ENCODE data around the gene LHFPL2.

Gene LHFPL2

GRCh38 chr5:78515670-78516069 lies 132.9 kb downstream of the LHFPL2 start:
- DNase-seq: no peak

- DNase-seq: no peak
Measured at GRCh38 chr5:78514427-78515330, 133.9 kb downstream of the LHFPL2 start.

DNA sequence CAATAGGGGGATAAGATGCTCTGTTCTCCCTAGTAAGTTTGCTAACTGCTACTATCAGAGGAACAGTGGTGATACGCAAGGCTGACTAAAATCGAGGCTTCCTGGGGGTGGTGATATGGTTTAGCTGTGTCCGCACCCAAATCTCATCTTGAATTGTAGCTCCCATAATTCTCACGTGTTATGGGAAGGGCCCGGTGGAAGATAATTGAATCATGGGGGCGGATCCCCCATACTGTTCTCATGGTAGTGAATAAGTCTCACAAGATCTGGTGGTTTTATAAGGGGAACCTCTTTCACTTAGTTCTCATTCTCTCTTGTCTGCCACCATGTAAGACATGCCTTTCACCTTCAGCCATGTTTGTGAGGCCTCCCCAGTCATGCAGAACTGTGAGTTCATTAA lies 135.1 kb downstream of the LHFPL2 start:
- DNase-seq: no peak

- DNase-seq: no peak
Measured at GRCh38 chr5:78512435-78512834, 136.1 kb downstream of the LHFPL2 start.

DNA sequence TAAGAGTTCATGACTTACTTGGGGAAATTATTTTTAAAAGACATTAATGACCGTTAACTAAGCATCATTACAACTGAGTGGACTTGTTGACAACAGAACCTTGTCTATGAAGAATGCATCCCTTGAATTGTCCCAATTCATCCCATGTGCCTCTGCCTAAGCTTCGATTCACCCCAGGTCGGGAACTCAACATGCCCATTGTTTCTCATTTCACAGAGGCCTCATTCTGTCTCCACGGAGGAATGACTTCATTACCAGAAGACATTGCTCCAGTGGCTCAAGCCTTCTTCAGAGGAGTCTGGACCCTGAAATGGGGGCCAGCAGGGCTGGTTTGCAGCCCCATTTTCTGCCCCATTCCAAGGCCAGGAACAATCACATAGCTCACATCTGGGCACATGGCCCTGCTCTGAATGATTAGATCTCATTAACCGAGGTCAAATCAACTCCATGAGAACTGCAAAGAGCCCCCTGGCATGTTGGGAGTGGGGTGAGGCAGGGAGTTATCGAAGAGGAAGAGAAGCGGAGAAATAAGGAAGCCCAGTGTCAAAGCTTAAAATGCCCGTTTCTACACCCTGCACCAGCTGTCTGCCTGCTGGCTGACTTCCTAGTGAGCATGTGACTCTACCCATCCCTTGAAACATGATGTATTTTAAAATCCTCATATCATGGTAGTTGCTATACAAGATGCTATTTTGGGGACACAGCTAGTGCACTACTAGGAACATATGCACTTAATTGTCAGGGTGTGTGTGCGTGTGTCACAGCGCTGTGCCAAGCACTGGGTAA lies 137.3 kb downstream of the LHFPL2 start:
- no peak for DNase-seq

DNA sequence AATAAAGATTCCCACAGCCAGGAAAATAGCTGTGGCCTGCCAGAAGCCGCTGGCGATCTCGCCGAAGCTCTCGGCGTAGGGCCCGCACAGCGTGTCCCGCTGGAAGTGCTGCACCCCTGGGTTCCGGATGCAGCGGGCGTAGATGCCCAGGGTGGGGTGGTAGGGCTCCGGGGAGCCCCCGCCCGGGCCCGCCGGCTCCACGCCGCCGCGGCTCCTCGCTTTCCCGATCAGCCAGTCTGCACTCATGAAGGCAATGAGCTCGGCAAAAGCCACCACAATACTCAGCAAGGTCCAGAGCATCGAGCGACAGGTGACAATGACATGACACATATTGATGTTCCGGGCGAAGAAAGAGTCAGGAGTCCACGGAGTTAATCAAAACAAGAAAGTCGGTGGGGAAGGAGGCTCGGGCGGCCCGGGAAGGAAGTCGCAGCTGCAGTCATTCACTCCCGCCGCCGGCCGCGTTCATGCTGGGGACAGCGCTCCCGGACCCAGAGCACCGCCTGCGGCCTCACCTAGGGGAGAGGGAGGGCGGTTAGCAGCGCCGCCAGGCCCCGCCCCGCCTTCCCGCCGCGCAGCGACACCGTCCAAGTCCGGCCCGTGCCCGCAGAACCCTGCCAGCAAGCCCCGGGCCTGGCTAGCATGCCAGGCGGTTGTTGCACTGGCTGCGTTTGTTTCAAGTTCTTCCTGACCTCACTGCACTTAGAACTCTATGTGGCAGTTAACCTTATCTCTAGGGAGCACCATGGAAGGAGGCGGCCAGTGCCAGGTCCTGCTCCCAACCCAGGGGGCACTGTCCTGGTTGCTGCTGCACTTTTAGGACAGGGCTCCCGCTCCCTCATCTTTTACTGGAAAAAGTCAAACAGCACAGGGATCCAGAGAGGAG lies 138.4 kb downstream of the LHFPL2 start:
- DNase-seq: no peak

DNA sequence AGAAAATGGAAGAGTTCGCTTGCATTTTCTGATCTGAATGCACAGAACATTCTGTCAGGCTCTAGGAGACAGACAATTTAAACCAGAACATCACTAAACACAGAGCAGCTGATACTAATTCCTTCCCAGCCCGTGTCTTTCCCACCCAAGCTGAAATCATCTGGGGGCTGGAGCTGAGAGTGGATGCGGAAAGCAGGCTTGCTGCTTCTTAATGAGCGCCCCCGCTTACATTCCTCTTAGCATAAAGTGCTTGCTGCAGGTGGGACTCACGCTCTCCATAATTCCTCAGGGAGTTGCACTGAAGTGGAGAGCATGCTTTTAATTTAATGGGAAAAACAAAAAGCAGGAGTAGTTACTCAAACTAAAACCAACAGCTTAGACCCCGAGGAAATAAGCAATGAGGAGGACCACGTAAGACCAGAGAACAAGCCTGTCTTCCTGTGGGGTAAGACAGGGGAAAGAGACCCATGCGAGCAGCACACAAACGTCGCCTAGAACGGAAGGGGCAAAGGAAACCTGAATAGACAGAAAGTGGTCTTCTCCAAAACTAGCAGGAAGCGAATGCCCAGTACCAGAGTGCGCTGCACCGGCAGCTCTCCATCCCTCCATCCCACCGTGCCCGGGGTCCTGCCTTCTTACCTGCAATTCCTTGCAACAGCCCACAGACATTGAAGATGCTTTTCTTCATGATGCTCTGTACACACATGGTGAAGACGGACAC lies 139.3 kb downstream of the LHFPL2 start:
- DNase-seq: no peak

GRCh38 chr5:78508186-78508765 lies 140.3 kb downstream of the LHFPL2 start:
- DNase-seq: no peak

- no peak for DNase-seq
Measured at GRCh38 chr5:78507531-78507930, 141.0 kb downstream of the LHFPL2 start.

DNA sequence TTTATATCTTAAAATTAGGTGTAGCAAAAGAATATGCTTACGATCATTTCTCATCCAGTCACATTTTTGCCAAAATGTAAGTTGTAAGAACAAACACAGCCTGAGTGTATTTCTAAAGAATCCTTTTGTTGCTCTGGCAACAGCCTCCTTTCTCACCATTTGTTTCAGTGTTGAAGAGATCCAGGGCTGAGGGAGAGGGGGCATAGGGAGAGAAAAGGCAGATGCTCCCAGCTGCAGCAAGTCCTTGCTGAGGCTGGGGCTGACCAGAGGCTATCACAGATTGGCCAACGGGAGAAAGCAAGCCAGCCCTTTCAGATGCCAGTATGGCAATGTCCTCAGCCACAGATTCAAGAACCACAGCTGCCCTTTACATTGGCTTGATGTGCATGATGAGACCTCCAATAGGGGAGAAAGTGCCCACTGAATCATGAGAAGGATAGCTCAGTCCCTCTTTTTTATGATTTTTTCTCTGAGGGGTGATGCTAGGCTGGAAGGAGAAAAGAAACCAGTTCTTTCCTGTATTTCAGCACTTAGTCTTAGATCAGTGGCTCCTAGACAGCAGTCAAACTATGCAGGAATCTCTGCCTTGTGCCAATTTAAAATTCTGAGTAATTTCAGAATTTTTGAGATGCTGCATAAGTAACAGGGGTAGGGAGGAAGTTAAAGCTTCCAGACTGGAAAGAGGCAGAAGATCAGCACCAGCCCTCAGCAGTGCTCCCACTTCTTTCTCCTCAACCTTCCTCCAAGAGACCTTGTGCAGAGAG lies 142.1 kb downstream of the LHFPL2 start:
- no peak for DNase-seq

DNA sequence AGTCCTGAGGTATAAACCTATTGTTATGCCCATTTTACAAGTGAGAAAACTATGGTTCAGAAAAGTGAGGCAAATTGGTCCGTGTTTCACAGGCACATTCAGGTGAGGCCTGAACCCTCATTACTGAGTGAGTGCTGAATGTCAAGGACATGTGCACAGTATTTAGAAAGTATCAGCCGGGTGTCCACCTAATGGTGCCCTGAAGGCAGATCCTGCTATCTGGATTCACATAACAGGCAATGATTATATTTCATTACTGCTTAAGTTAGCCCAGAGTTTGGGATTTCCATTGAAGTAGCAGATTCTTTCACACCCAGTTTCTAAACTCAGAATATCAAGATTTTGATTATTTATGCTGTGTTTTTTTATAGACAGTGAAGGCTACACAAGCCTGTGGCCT lies 142.7 kb downstream of the LHFPL2 start:
- no peak for DNase-seq

DNA sequence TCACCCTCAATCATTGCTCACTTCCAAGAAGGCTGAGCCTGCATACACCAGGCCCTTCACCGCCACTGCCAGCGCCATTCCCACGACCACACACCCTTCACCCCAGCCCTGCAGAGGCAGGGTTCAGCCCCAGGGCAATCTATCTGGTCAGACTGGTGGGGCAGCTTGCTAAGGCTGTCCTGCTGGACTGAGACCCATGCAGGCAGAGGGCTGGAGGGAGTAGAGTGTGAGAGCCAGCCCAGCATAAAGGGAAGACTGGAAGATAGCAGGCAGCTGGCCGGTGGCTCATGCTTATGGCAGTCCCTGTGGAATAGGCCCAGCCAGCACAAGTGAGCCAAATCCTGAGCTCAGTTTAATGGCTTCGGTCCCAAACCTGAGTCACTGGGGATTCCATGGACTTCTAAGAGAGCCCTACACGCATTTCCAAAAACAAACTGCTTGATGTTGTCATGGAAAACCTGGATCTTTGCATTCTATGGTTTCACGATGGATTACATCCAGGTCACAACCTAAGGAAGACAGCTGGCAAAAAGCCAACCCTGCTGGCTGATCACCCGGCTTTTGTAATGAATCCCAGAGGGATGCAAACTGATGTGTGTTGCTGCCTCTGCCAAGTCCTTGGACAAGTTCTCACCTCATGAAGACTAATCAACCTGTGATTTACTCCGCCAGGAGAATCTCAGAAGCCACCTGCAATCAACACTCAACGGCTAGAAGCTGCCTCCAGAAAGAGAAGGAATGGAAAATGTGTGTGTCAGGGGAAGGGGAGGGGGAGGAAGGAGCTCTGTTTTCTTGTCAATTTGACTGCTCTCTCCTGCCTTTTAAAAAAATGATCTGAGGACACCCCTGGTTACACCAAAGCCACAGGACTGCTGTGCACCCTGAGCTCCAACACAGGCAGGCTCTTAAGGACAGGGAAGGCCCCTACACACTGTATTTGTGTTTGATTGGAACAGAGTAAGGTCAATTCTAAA lies 143.6 kb downstream of the LHFPL2 start:
- no peak for DNase-seq

DNA sequence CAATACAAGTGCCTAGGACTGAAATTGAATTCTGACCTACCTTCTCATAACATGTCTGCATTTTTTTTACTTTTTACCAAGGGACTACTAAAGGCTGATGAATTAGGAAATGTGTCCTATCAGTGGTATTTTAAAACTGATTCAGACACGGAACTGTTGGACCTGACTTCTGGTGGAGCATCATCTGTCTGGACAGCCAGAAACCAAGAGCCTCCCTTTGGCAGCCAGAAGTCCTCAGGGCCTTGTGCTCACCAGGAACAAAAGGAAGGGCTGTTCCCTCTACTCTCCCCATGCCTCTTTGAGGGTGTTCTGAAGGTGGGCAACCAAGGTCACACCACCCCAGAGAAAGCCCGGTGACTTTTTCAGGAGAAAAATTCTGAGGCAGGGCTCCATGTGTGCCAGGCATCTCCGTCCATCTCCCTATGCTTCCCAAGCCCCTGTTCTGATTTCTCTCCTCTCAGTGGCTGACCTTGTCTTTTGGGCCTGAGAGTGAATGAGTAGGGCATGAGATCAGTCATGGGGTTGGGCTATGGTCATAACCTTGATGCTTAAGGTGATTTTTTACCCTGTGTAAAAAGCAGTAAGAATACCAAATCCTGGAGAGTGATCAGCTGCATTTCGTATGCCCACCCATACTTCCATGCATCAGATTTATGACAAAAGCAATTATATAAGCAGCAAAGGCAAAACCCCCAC lies 144.5 kb downstream of the LHFPL2 start:
- DNase-seq: no peak

GRCh38 chr5:78501411-78502352 lies 146.9 kb downstream of the LHFPL2 start:
- DNase-seq: no peak

- DNase-seq: no peak
Measured at GRCh38 chr5:78500871-78501270, 147.7 kb downstream of the LHFPL2 start.

DNA sequence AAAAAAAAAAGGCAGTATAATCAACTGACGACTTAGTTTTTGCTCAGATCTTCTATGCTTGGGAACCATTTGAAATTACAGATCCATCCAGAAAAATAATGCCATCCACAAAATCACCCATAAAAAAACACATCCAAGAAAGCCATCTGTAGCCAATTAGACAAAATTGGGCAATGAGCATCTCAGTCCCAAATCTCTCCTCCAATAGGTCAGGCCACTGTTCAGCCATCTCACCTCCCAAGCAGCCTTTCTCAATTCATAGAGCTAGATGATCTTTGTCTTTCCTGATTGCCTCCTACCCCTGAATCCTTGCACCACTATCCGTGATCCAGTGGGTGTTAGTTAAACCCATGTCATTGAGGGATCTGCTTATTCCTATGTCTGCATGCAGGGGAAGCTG lies 148.5 kb downstream of the LHFPL2 start:
- no peak for DNase-seq

- DNase-seq: no peak
Measured at GRCh38 chr5:78499485-78499884, 149.1 kb downstream of the LHFPL2 start.
